ENCODE measurements around the gene IGFBP7.
"Not testable (repeated sequence)": the region's sequence is repeated elsewhere in the genome, so short reads cannot be mapped to it uniquely, and the experiment has no call there.

IGFBP7 gene

GRCh38 chr4:57075367-57075766 lies 34.8 kb downstream of the IGFBP7 start:
- DNase-seq (ENCODE audit: extremely low read depth in 1 of 2, low read depth in 1 of 2): no peak

- DNase-seq (ENCODE audit: extremely low read depth in 1 of 2, low read depth in 1 of 2): no peak
These were observed 35.4 kb downstream of the IGFBP7 start for GRCh38 chr4:57074744-57075143.

- DNase-seq (ENCODE audit: extremely low read depth in 1 of 2, low read depth in 1 of 2): no peak
These were observed 36.6 kb downstream of the IGFBP7 start for GRCh38 chr4:57073559-57073958.

DNA sequence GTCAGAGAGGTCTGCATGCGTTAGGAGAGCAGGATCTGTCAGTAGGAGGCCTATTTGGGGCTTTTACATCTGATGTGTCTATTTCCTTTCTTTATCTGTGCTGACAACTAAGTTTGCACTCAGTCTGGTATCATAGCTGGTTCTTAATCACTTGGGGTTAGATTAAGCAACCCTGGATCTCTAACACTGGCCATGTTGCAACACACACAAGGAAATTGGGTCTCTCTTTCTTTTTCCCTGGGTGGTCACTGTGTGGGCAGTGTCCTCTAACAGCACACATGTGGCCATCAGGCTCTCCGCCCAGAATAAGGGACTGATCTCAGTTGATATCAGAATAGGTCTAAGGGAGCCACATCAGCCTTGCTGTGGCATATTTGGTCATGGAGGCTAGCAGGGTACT lies 38.9 kb downstream of the IGFBP7 start:
- DNase-seq (ENCODE audit: extremely low read depth in 1 of 2, low read depth in 1 of 2): no peak

GRCh38 chr4:57070461-57070860 lies 39.7 kb downstream of the IGFBP7 start:
- no peak for DNase-seq (ENCODE audit: extremely low read depth in 1 of 2, low read depth in 1 of 2)

DNA sequence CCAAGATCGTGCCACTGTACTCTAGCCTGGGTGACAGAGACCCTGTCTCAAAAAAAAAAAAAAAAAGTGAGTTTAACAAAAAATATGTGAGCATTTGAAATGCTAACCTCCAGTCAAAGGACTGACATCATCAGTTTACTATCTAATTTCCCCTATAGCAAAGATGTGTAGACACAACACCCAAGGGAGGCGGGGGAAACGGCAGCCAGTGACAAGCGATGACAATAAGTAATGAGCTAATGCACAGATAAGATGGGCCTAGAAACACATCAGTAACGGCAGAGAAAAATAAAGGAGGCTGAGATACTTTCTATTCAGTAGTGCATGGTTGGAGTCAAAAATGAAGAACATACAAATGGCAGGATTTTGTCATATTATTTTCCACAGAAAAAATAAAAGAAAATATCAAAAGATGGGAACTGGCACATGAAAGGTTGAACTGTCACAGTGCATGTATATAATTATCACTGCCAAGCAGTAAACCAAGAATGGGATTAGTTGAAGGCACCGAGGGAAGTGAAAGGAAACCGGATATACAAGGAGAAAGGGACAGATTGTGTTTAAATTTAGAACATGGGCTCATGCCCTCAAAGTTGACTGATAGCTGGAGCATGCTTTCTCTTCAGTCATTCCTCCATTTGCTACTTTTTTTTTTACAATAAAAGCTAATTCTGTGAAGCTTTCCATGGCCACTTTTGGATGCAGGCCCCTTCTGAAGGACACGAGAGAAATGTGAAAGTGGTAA lies 41.8 kb downstream of the IGFBP7 start:
- DNase-seq (ENCODE audit: extremely low read depth in 1 of 2, low read depth in 1 of 2): no peak

DNA sequence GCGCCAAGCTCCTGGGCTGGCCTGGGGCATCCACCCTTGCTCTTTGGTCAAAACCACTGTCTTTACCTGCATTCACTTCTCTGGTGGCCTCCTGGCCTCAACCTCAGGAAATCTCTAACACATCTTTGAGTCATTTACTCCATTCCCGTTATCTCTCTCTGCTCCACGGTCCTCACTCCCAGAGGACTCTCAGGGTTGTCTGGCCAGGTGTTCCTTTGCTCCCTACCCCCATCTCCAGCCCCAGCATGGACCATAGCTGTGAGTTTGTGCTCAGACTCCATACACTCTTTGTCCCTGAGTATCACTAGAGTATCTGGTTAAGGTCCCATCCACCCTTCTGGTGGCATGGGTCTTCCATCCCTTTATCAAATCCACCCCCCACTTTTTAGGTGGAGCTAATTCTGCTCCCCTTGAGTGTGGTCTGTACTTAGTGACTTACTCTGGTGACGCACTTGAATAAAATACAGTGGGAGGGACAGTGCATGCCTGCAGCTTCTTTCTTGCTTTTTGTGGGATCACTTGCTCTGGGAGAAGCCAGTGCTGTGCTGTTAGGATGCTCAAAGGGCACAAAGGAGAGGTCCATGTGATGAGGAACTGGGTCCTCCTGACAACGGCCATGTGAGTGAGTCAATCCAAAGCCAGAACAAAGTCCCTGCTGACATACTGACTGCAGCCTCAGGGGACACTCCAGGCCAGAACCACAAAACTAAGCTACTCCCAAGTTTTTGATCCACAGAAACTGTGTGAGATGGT lies 44.3 kb downstream of the IGFBP7 start:
- DNase-seq (ENCODE audit: extremely low read depth in 1 of 2, low read depth in 1 of 2): no peak

- DNase-seq (ENCODE audit: extremely low read depth in 1 of 2, low read depth in 1 of 2): no peak
These were observed 45.1 kb downstream of the IGFBP7 start for GRCh38 chr4:57064811-57065711.

DNA sequence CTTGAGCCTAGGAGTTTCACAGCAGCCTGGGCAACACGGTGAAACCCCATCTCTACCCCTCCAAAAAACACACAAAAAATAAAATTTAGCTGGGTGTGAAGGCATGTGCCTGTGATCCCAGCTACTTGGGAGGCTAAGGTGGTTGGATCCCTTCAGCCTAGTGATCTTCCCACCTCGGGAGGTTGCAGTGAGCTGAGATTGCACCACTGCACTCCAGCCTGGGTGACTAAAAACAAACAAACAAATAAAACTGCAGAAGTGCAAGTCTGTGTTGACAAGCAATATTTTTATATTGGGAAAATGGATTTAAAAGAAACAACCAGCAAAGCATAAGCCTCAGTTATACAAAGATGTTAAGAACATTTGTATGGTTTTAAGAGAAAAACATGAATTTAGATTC lies 46.1 kb downstream of the IGFBP7 start:
- DNase-seq (ENCODE audit: extremely low read depth in 1 of 2, low read depth in 1 of 2): no peak

DNA sequence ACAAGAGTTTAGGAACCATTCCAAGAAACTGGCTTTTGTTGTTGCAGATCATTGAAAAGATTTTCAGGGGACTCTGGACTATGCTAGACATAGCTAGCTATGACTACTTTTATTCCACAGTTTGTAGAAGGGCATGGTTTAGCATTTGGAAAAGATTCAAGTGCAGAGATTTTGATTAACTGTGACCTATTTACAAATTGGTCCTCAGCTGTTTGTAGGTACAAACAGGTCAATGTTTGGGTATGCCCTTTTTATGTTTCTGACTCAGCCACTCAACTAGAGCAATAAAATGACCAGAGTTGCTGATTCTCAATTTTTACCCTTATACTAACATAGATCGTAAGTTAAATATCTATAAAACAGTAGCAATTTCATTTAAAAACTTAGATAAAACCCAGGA lies 46.7 kb downstream of the IGFBP7 start:
- DNase-seq (ENCODE audit: extremely low read depth in 1 of 2, low read depth in 1 of 2): no peak

DNA sequence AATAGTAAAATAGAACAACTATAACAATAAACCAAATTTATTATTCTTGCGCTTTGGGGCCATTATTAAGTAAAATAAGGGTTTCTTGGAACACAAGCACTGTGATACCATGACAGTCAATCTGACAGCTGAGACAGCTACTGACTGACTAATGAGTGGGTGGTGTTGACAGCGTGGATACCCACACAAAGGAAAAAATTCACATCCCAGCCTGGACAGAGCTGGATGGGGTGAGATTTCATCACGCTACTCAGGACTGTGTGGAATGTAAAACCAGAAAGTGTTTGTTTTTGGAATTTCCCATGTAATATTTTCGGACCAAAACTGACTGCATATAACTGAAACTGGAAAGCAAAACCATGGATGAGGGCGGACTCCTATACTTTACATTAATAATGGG lies 48.8 kb downstream of the IGFBP7 start:
- no peak for DNase-seq (ENCODE audit: extremely low read depth in 1 of 2, low read depth in 1 of 2)

DNA sequence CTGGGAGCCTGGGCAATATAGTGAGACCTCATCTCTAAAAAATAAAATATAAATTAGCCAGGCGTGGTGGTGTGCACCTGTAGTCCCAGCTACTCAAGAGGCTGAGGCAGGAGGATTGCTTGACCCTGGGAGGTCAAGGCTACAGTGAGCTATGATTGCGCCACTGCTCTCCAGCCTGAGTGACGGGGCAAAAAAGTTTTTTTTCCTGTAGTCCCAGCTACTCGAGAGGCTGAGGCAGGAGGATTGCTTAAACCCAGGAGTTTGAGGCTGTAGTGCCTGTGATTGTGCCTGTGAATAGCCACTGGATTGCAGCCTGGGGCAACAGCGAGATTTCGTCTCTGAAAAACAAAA lies 49.5 kb downstream of the IGFBP7 start:
- DNase-seq (ENCODE audit: extremely low read depth in 1 of 2, low read depth in 1 of 2): not testable (repeated sequence)

GRCh38 chr4:57059890-57060716 lies 50.1 kb downstream of the IGFBP7 start:
- no peak for DNase-seq (ENCODE audit: extremely low read depth in 1 of 2, low read depth in 1 of 2)

- no peak for DNase-seq (ENCODE audit: extremely low read depth in 1 of 2, low read depth in 1 of 2)
These were observed 54.3 kb downstream of the IGFBP7 start for GRCh38 chr4:57055886-57056285.

- no peak for DNase-seq (ENCODE audit: extremely low read depth in 1 of 2, low read depth in 1 of 2)
These were observed 56.7 kb downstream of the IGFBP7 start for GRCh38 chr4:57053508-57053907.

DNA sequence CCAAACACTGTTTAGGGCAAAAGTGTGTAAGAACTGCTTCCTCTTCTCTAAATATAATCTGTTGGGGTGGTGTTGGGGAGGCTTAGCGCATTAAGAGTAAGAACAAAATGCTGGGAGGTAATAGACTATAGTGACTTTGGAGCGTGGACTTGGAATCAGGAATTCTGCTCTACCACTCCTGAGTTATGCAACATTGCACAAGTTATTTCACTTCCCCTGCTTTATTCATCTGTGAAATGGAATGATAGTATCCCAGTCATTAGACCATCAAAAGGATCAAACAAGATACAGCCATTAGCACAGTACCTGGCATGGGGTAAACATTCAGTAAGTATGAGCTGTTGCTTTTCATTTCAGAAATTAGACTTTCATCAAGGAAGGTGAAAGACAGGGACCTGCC lies 58.7 kb downstream of the IGFBP7 start:
- DNase-seq (ENCODE audit: extremely low read depth in 1 of 2, low read depth in 1 of 2): no peak

GRCh38 chr4:57051095-57051494 lies 59.1 kb downstream of the IGFBP7 start:
- no peak for DNase-seq (ENCODE audit: extremely low read depth in 1 of 2, low read depth in 1 of 2)

GRCh38 chr4:57048590-57049304 lies 61.4 kb downstream of the IGFBP7 start:
- no peak for DNase-seq (ENCODE audit: extremely low read depth in 1 of 2, low read depth in 1 of 2)

DNA sequence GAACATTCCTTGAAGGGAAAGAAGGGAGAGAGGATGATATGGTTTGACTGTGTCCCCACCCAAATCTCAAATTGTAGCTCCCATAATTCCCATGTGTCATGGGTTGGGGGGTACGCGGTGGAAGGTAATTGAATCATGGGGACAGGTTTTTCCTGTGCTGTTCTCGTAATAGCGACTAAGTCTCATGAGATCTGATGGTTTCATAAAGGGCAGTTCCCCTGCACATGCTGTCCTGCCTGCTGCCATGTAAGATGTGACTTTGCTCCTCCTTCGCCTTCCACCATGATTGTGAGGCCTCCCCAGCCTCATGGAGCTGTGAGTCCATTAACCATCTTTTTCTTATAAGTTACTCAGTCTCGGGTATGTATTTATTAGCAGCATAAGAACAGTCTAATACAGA lies 63.1 kb downstream of the IGFBP7 start:
- DNase-seq (ENCODE audit: extremely low read depth in 1 of 2, low read depth in 1 of 2): not testable (repeated sequence)

- DNase-seq (ENCODE audit: extremely low read depth in 1 of 2, low read depth in 1 of 2): no peak
These were observed 65.2 kb downstream of the IGFBP7 start for GRCh38 chr4:57044996-57045395.
